HL-60/S4 (cell line): ENCODE results near the gene SMPD1.
"Not testable (repeated sequence)": the region's sequence is repeated elsewhere in the genome, so short reads cannot be mapped to it uniquely, and the experiment has no call there.

Source experiments
- in situ Hi-C: fragments of 300-500 bp; cut with MboI; formaldehyde crosslinking; loops from 2 replicates; pipeline ENCODE4 v1.14.3; 2022; ENCODE audit warnings: low sequenced_read_pairs

The SMPD1 gene

GRCh38 chr11:6387811-6388599, 2.3 kb upstream of the SMPD1 start:
- in situ Hi-C loops, result no loop called here

- in situ Hi-C loops, result no loop called here
These were observed 1.5 kb upstream of the SMPD1 start for GRCh38 chr11:6388748-6389147.

- in situ Hi-C loops, result no loop called here
These were observed 620 bp downstream of the SMPD1 start for GRCh38 chr11:6390718-6391469.

- in situ Hi-C loops, result no loop called here
These were observed 1.4 kb downstream of the SMPD1 start for GRCh38 chr11:6391537-6392134.

- in situ Hi-C loops, result not testable (repeated sequence)
These were observed 2.0 kb downstream of the SMPD1 start for GRCh38 chr11:6392251-6392650.

- in situ Hi-C loops, result no loop called here
These were observed 3.9 kb downstream of the SMPD1 start for GRCh38 chr11:6393989-6394670.

GRCh38 chr11:6395470-6396060, 5.3 kb downstream of the SMPD1 start:
- in situ Hi-C loops, result no loop called here

GRCh38 chr11:6397156-6397555, 6.9 kb downstream of the SMPD1 start:
- in situ Hi-C loops, result no loop called here

GRCh38 chr11:6397636-6398035, 7.4 kb downstream of the SMPD1 start:
- in situ Hi-C loops, result no loop called here

GRCh38 chr11:6400431-6401345, 10.4 kb downstream of the SMPD1 start:
- in situ Hi-C loops, result no loop called here

GRCh38 chr11:6401464-6401863, 11.2 kb downstream of the SMPD1 start:
- in situ Hi-C loops, result no loop called here

- in situ Hi-C loops, result no loop called here
These were observed 11.8 kb downstream of the SMPD1 start for GRCh38 chr11:6402061-6402470.

- in situ Hi-C loops, result no loop called here
These were observed 12.3 kb downstream of the SMPD1 start for GRCh38 chr11:6402561-6402981.

- in situ Hi-C loops, result no loop called here
These were observed 13.3 kb downstream of the SMPD1 start for GRCh38 chr11:6403539-6403938.

- in situ Hi-C loops, result no loop called here
These were observed 14.2 kb downstream of the SMPD1 start for GRCh38 chr11:6404342-6405051.

- in situ Hi-C loops, result no loop called here
These were observed 14.9 kb downstream of the SMPD1 start for GRCh38 chr11:6405052-6405667.

- in situ Hi-C loops, result no loop called here
These were observed 15.6 kb downstream of the SMPD1 start for GRCh38 chr11:6405846-6406245.

- in situ Hi-C loops, result no loop called here
These were observed 16.1 kb downstream of the SMPD1 start for GRCh38 chr11:6406370-6406769.
